ENCODE data around the gene BAG3.

Gene BAG3

GRCh38 chr10:119725828-119726675, 74.9 kb downstream of the BAG3 start, which contains the start of gene INPP5F:
Gene INPP5F (plus strand): TSS chr10:119726050. CDS start chr10:119726263, 213 bp downstream.
- ChIA-PET POLR2A (interaction anchor here (0.6 to 3.9 kb wide), 10 partner anchors 12 to 166 kb away, joined by 3 to 27 read pairs (median 4); partner anchors contain the start of gene SEC23IP), CTCF (interaction anchor here (0.9 to 5.4 kb wide), 22 partner anchors 10 to 183 kb away, joined by 3 to 46 read pairs (median 4); no protein-coding TSS in a partner anchor)
- peak; percentile 27 for TF ChIP-seq CTCF (IDR thresholded peaks at IDR 0.05; ENCODE audit: control extremely low read depth, extremely low read depth, low read depth, missing control alignments)

GRCh38 chr10:119726676-119727261, 75.6 kb downstream of the BAG3 start:
- no peak for DNase-seq (ENCODE audit: extremely low spot score)
- ChIA-PET POLR2A (interaction anchor here (1.3 to 3.9 kb wide), 2 partner anchors 19 to 22 kb away, joined by 4 to 27 read pairs; no protein-coding TSS in a partner anchor), CTCF (interaction anchor here (1.4 to 5.4 kb wide), 15 partner anchors 10 to 183 kb away, joined by 3 to 46 read pairs (median 7); no protein-coding TSS in a partner anchor)
- no peak for TF ChIP-seq CTCF (IDR thresholded peaks at IDR 0.05; ENCODE audit: control extremely low read depth, extremely low read depth, low read depth, missing control alignments)

More at GRCh38 chr10:119725828-119726675, 74.9 kb downstream of the BAG3 start, which contains the start of gene INPP5F:
- DNase-seq (ENCODE audit: extremely low spot score) = peak; percentile 100
